Measurements from ENCODE around the gene PSMA4.

GRCh38 chr15:78502641-78503040 lies 37.6 kb upstream of the PSMA4 start:
- TF ChIP-seq POLR2AphosphoS5 (IDR thresholded peaks at IDR 0.05), result no peak
- TF ChIP-seq CTCF (IDR thresholded peaks at IDR 0.05), result no peak
- TF ChIP-seq EP300 (IDR thresholded peaks at IDR 0.05), result no peak

Measured in suprapubic skin (tissue), 4 donors.